ENCODE results near the gene ZDHHC16.

DNA sequence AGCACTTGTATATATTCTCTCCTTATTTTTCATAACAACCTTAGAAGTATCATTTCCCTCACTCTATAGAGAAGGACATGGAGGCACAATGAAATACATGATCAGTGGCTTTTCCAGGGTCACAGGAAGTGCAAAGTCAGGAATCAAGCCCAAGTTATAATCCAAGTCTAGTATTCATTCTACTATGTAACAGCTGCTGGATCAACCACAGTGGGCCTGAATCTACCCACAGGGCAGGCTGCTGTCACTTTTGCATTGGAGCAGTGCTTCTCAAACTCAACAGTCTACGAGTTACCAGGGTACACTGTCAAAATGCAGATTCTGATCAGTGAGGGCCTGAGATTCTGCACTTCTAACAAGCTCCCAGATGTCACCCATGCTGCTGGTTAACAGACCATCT, 18.3 kb downstream of the ZDHHC16 start:
- TF ChIP-seq, protein P1, sequence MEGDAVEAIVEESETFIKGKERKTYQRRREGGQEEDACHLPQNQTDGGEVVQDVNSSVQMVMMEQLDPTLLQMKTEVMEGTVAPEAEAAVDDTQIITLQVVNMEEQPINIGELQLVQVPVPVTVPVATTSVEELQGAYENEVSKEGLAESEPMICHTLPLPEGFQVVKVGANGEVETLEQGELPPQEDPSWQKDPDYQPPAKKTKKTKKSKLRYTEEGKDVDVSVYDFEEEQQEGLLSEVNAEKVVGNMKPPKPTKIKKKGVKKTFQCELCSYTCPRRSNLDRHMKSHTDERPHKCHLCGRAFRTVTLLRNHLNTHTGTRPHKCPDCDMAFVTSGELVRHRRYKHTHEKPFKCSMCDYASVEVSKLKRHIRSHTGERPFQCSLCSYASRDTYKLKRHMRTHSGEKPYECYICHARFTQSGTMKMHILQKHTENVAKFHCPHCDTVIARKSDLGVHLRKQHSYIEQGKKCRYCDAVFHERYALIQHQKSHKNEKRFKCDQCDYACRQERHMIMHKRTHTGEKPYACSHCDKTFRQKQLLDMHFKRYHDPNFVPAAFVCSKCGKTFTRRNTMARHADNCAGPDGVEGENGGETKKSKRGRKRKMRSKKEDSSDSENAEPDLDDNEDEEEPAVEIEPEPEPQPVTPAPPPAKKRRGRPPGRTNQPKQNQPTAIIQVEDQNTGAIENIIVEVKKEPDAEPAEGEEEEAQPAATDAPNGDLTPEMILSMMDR (IDR thresholded peaks at IDR 0.05) = no peak
- no peak for TF ChIP-seq POLR2A (IDR thresholded peaks at IDR 0.05)

All from lower leg skin (tissue), 3 donors.